ENCODE data around the gene NPC1L1. TPM values are rescaled to one million over a fixed set of nuclear protein-coding genes. Genes with fewer than 3 reads are reported as not detected.

The NPC1L1 gene
- polyA plus RNA-seq, 1 donor (not counting 4 experiments of a cell fraction or from before 2014, with no cell fraction given), result 0.01 TPM

DNA sequence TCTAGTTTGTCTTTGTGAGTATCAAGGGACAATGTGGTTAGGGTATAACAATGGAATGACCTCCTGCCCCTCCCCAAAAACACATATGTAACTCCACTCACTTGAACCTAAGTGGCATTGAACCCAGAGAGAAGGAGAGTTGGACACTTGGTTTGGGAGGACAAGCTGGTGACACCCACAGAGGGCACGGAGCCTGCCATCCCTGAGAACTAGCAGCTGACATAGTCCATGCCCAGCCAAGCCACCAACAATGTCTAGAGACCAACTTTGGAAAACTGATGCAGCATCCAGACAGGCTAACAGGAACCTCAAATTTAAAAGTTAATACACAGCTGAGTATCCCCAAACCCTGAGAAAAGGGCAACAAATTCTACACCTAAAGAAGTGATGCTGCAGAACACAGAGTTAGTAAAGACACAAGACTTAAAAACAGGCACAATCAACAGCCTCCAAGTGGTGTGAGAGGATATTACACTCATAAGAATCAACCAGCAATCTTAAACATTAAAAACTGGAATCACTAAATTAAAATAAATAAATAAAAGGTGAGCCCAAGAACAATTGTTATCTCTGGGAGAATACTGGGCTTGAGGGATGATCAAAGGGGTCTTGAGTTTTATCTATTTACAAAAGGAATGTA lies 77.8 kb downstream of the NPC1L1 start:
- Histone ChIP-seq H3K9me3 (ENCODE audit: control insufficient read depth, low read depth, low read length) (no peaks in the 10 kb centered on the region), H3K4me1 (ENCODE audit: control insufficient read depth, extremely low read depth, insufficient read depth, low read length) (peaks cover 17% of the 10 kb centered on the region), H3K79me2 (ENCODE audit: control insufficient read depth, insufficient read depth, low read length) (peaks cover 77% of the 10 kb centered on the region), H3K27ac (ENCODE audit: control insufficient read depth, insufficient read depth, low read length) (no peak overlapping the region), H3K36me3 (ENCODE audit: control insufficient read depth in 2 of 2, extremely low read depth in 1 of 2, insufficient read depth in 2 of 2, low read length in 2 of 2) (peaks cover 14 to 23% of the 10 kb centered on the region in 2 experiments), H2AFZ (ENCODE audit: control insufficient read depth, low read length) (no peak overlapping the region), H3K4me3 (ENCODE audit: control insufficient read depth in 2 of 3, extremely low read depth in 1 of 3, insufficient read depth in 2 of 3, low read depth in 1 of 3, low read length in 3 of 3) (no peak overlapping the region), H3K4me2 (ENCODE audit: control insufficient read depth, extremely low read depth, insufficient read depth, low read depth, low read length) (no peak overlapping the region), H3K9ac (ENCODE audit: control insufficient read depth, extremely low read depth, insufficient read depth, low read length) (no peak overlapping the region), H4K20me1 (ENCODE audit: control insufficient read depth, extremely low read depth, insufficient read depth, low read length) (no peaks in the 10 kb centered on the region), H3K27me3 (ENCODE audit: control insufficient read depth, extremely low read depth, insufficient read depth, low read length) (no peaks in the 10 kb centered on the region), H3K9me1 (ENCODE audit: control insufficient read depth, extremely low read depth, insufficient read depth, low read length) (no peaks in the 10 kb centered on the region)
- peak; percentile 17 for FAIRE-seq
- dilution Hi-C loops (cut with MboI; ENCODE audit: extremely low pct_ligation_motif_present, low sequenced_read_pairs), result no loop called here
- no peak for DNase-seq (ENCODE audit: low read depth, low spot score)
- no peak for TF ChIP-seq EZH2 (IDR thresholded peaks at IDR 0.05; ENCODE audit: low read length)
- TF ChIP-seq, protein P1, sequence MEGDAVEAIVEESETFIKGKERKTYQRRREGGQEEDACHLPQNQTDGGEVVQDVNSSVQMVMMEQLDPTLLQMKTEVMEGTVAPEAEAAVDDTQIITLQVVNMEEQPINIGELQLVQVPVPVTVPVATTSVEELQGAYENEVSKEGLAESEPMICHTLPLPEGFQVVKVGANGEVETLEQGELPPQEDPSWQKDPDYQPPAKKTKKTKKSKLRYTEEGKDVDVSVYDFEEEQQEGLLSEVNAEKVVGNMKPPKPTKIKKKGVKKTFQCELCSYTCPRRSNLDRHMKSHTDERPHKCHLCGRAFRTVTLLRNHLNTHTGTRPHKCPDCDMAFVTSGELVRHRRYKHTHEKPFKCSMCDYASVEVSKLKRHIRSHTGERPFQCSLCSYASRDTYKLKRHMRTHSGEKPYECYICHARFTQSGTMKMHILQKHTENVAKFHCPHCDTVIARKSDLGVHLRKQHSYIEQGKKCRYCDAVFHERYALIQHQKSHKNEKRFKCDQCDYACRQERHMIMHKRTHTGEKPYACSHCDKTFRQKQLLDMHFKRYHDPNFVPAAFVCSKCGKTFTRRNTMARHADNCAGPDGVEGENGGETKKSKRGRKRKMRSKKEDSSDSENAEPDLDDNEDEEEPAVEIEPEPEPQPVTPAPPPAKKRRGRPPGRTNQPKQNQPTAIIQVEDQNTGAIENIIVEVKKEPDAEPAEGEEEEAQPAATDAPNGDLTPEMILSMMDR (optimal IDR thresholded peaks at IDR 0.05 in 1 of 3, IDR thresholded peaks at IDR 0.05 in 1 of 3, conservative IDR thresholded peaks at IDR 0.05 in 1 of 3; ENCODE audit: extremely low read depth in 1 of 3, insufficient read depth in 2 of 3, low read length in 3 of 3), result peak in 1 of 3 experiments; percentile 38

Small RNA genes within 50 kb of the gene (small RNA-seq; reads per million reads assigned to genes)
- 0 reads per million in 3 experiments for gene RNU6-1097P (ENCODE audit: insufficient read length in 3 of 3, low read depth in 3 of 3, low replicate concordance in 1 of 3)

Other genes starting within 250 kb of the NPC1L1 start
- gene CAMK2B, start 215.7 kb downstream of the NPC1L1 start, polyA plus RNA-seq, result 0.25 to 0.32 TPM (median 0.31 TPM) in 3 replicates
- 57.7 to 84.9 TPM (median 58.7 TPM) in 3 replicates for gene NUDCD3, start 50.7 kb downstream of the NPC1L1 start, polyA plus RNA-seq
- gene DDX56, start 32.6 kb upstream of the NPC1L1 start, polyA plus RNA-seq, result 79.9 to 95.6 TPM (median 81.6 TPM) in 3 replicates
- gene TMED4, start 40.9 kb upstream of the NPC1L1 start, polyA plus RNA-seq, result 45.8 to 52.0 TPM (median 47.6 TPM) in 3 replicates
- gene OGDH, start 65.3 kb upstream of the NPC1L1 start, polyA plus RNA-seq, result 34.4 to 79.9 TPM (median 46.4 TPM) in 3 replicates
- gene ZMIZ2, start 207.5 kb upstream of the NPC1L1 start, polyA plus RNA-seq, result 3.2 to 5.4 TPM (median 4.7 TPM) in 3 replicates

All from keratinocyte (primary cell).